HepG2 (cell line): ENCODE results near the gene RRBP1. TPM values are rescaled to one million over a fixed set of nuclear protein-coding genes. Genes with fewer than 3 reads are reported as not detected.

ENCODE experiments used
- ATAC-seq: fragments of 200-7000 bp; cut with Tn5 transposase; 3 replicates; pipeline ENCODE4 v1.9.1; 2020; ENCODE audit warnings: mild to moderate bottlenecking, moderate library complexity
- BruUV-seq: library from RNA; stranded (reverse); fragments of 400-500 nt; replicated peaks from 2 replicates; lab custom pipeline; 2021; lab: Mats Ljungman, UMichigan
- CTCF ChIA-PET: fragments of 300-600 bp; formaldehyde crosslinking; extraction: SDS; loops from one replicate; lab custom pipeline; 2021; ENCODE audit warnings: low total read pairs, inconsistent platforms, low intra/inter-chr PET ratio; lab: Yijun Ruan, JAX
- POLR2A ChIA-PET: fragments of 350-600 bp; sonication (Branson Sonifier 250); formaldehyde crosslinking; loops from one replicate; lab custom pipeline; 2020; ENCODE audit warnings: antibody characterized with exemption, inconsistent platforms; lab: Yijun Ruan, JAX
- DNase-seq: peaks from one replicate; pipeline ENCODE4 v3.0.0-alpha.2; 2015; ENCODE audit warnings: low spot score
- FAIRE-seq: peaks from 3 replicates; lab custom pipeline; 2011; peaks lifted over from hg19 to GRCh38; lab: Jason Lieb, UNC
- H2AFZ ChIP-seq: one replicate; pipeline ENCODE4 v1.6.1; 2011; ENCODE audit warnings: low read length, inconsistent platforms
- H3K27ac ChIP-seq: fragments of 300-600 bp; 3 replicates; pipeline ENCODE4 v1.8.0; 2011; ENCODE audit warnings: mixed run types, mild to moderate bottlenecking, mixed read lengths, low read length, inconsistent platforms; ENCODE audit not compliant: insufficient read depth; ENCODE audit errors: extremely low read length
- H3K27me3 ChIP-seq, 2 experiments: fragments of 200-600 bp in 1 of 2; 2 replicates in 1 of 2; 3 replicates in 1 of 2; pipeline versions ENCODE4 v1.6.0 to v1.8.0; 2011; ENCODE audit warnings: low read length in 2 of 2, mild to moderate bottlenecking in 2 of 2, moderate library complexity in 2 of 2, inconsistent platforms in 1 of 2; ENCODE audit not compliant: insufficient read depth in 2 of 2, control insufficient read depth in 1 of 2
- H3K36me3 ChIP-seq, 2 experiments: fragments of 200-600 bp in 1 of 2; replicated peaks in 1 of 2; 2 replicates in 1 of 2; 3 replicates in 1 of 2; pipeline versions ENCODE4 v1.5.1 to v1.8.0; 2011; ENCODE audit warnings: low read length in 2 of 2, inconsistent platforms in 1 of 2; ENCODE audit not compliant: insufficient read depth in 2 of 2, control insufficient read depth in 1 of 2
- H3K4me1 ChIP-seq: 2 replicates; pipeline ENCODE4 v1.5.1; 2012; ENCODE audit warnings: low read length, inconsistent platforms; ENCODE audit not compliant: insufficient read depth
- H3K4me2 ChIP-seq: 2 replicates; pipeline ENCODE4 v1.6.0; 2011; ENCODE audit warnings: low read depth, low read length, inconsistent platforms
- H3K4me3 ChIP-seq, 3 experiments: fragments of 200-600 bp in 1 of 3; sonication (generic), shearing (Covaris generic) in 1 of 3; replicated peaks in 1 of 3; 2 replicates each; pipeline ENCODE4 v1.5.1; 2011 to 2016; ENCODE audit warnings: low read length in 3 of 3, inconsistent platforms in 2 of 3, low read depth in 2 of 3, mild to moderate bottlenecking in 2 of 3, control low read depth in 1 of 3, mixed read lengths in 1 of 3; ENCODE audit not compliant: insufficient read depth in 1 of 3
- H3K79me2 ChIP-seq: one replicate; pipeline ENCODE4 v1.6.1; 2011; ENCODE audit warnings: low read length, inconsistent platforms; ENCODE audit not compliant: insufficient read depth
- H3K9ac ChIP-seq: 2 replicates; pipeline ENCODE4 v1.6.0; 2011; ENCODE audit warnings: mild to moderate bottlenecking, low read depth, low read length, inconsistent platforms; ENCODE audit not compliant: insufficient read depth
- H3K9me3 ChIP-seq: 2 replicates; pipeline ENCODE4 v1.5.1; 2012; ENCODE audit warnings: mild to moderate bottlenecking, low read length
- H4K20me1 ChIP-seq: 2 replicates; pipeline ENCODE4 v1.6.0; 2011; ENCODE audit warnings: inconsistent platforms, mild to moderate bottlenecking, low read length, moderate library complexity; ENCODE audit not compliant: insufficient read depth
- FOSL2 ChIP-seq: sonication (generic); formaldehyde crosslinking; IDR thresholded peaks from 2 replicates; pipeline ENCODE4 v1.4.0; 2020; ENCODE audit warnings: missing genetic modification reagents
- KLF15 ChIP-seq: sonication (generic); formaldehyde crosslinking; IDR thresholded peaks from 2 replicates; pipeline ENCODE4 v1.8.1; 2023; ENCODE audit warnings: borderline replicate concordance, mild to moderate bottlenecking, inconsistent platforms, missing genetic modification reagents, mixed read lengths
- MAFF ChIP-seq: IDR thresholded peaks from 2 replicates; pipeline ENCODE4 v1.6.1; 2011; ENCODE audit warnings: low read depth, low read length, improper control_type of control experiment
- PRMT3 ChIP-seq: sonication (generic); formaldehyde crosslinking; IDR thresholded peaks from 2 replicates; pipeline ENCODE4 v1.8.1; 2022; ENCODE audit warnings: low read depth, mild to moderate bottlenecking, moderate library complexity, missing genetic modification reagents, borderline replicate concordance
- RCOR2 ChIP-seq: IDR thresholded peaks from 2 replicates; pipeline ENCODE4 v1.6.1; 2016; ENCODE audit warnings: missing biosample characterization, missing genetic modification reagents
- RFXAP ChIP-seq: sonication (generic); formaldehyde crosslinking; IDR thresholded peaks from 2 replicates; pipeline ENCODE4 v1.4.0; 2020; ENCODE audit warnings: missing genetic modification reagents, borderline replicate concordance
- SMARCE1 ChIP-seq: fragments of 450-650 bp; IDR thresholded peaks from 2 replicates; pipeline ENCODE4 v1.6.1; 2017; ENCODE audit warnings: borderline replicate concordance
- SRY ChIP-seq: sonication (generic); formaldehyde crosslinking; IDR thresholded peaks from 2 replicates; pipeline ENCODE4 v1.8.0; 2022; ENCODE audit warnings: mild to moderate bottlenecking, missing genetic modification reagents
- YY1 ChIP-seq: IDR thresholded peaks from 2 replicates; pipeline ENCODE4 v1.6.1; 2011; ENCODE audit warnings: low read length, low read depth, moderate library complexity, mild to moderate bottlenecking; ENCODE audit not compliant: insufficient read depth, insufficient replicate concordance
- ZBTB2 ChIP-seq: sonication (generic); formaldehyde crosslinking; IDR thresholded peaks from 2 replicates; pipeline ENCODE4 v1.8.0; 2022; ENCODE audit warnings: low read depth, missing genetic modification reagents
- ZFX ChIP-seq: sonication (generic); formaldehyde crosslinking; IDR thresholded peaks from 2 replicates; pipeline ENCODE4 v1.4.0; 2020; ENCODE audit warnings: mild to moderate bottlenecking, low read depth, missing genetic modification reagents, moderate library complexity
- ZNF446 ChIP-seq: sonication (generic); formaldehyde crosslinking; IDR thresholded peaks from 2 replicates; pipeline ENCODE4 v1.5.0; 2020; ENCODE audit warnings: mild to moderate bottlenecking, missing genetic modification reagents
- ZNF569 ChIP-seq: sonication (generic); formaldehyde crosslinking; IDR thresholded peaks from 2 replicates; pipeline ENCODE4 v1.5.0; 2020; ENCODE audit warnings: mild to moderate bottlenecking, missing genetic modification reagents, moderate library complexity, borderline replicate concordance
- ZNF878 ChIP-seq: sonication (generic); formaldehyde crosslinking; IDR thresholded peaks from 2 replicates; pipeline ENCODE4 v1.8.1; 2023; ENCODE audit warnings: mild to moderate bottlenecking, missing genetic modification reagents, moderate library complexity
- WGBS: methylation state at CpG from one replicate; pipeline ENCODE4 v1.1.6; 2017; ENCODE audit warnings: low lambda C conversion rate; 5-methylcytosine and 5-hydroxymethylcytosine counted together
- in situ Hi-C: cut with HindIII; loops from 2 replicates; pipeline ENCODE4 v1.10.0; 2017; ENCODE audit warnings: low pct_unique_long_range_greater_than_20kb; ENCODE audit not compliant: extremely low pct_ligation_motif_present
- intact Hi-C: fragments of 100-400 bp; cut with micrococcal nuclease; formaldehyde crosslinking; loops from one replicate; pipeline ENCODE4 v1.10.0; 2022; ENCODE audit not compliant: unreplicated experiment
- polyA plus RNA-seq, 8 experiments: library from polyadenylated mRNA; depleted of rRNA in 3 of 8; stranded (reverse) in 7 of 8; unstranded in 1 of 8; fragments of >200 nt; fragmentation: Illumina TruSeq in 4 of 8; extraction: Trizol in 4 of 8; gene quantifications; 2 replicates each; pipeline versions ENCODE4 v1.2.1 to v1.2.3, GENCODE V29; 2011 to 2016; ENCODE audit warnings: low read depth in 4 of 8, missing spikeins in 1 of 8, mixed read lengths in 1 of 8; ENCODE audit not compliant: insufficient read depth in 1 of 8
- total RNA-seq, 5 experiments: library from RNA; depleted of rRNA; stranded (reverse); fragments of >200 nt; fragmentation: Illumina TruSeq; extraction: Trizol; gene quantifications; 2 replicates each; pipeline ENCODE4 v1.2.3, GENCODE V29; 2016; ENCODE audit warnings: low read depth in 1 of 5
- TF ChIP-seq, protein P1 (sequence below): sonication (generic); formaldehyde crosslinking; IDR thresholded peaks from 2 replicates; pipeline ENCODE4 v1.5.0; 2020; ENCODE audit warnings: missing genetic modification reagents

The RRBP1 gene
- total and polyA plus RNA-seq, 2 of the 13 experiments (the other 11 are each of a cell fraction or from before 2014, with no cell fraction given) = 150 to 222 TPM

GRCh38 chr20:17684077-17684888, 2.2 kb upstream of the RRBP1 start (continued):
- TF ChIP-seq ZNF878 = peak; percentile 100
- TF ChIP-seq, all 625 proteins: peak for 379

DNA sequence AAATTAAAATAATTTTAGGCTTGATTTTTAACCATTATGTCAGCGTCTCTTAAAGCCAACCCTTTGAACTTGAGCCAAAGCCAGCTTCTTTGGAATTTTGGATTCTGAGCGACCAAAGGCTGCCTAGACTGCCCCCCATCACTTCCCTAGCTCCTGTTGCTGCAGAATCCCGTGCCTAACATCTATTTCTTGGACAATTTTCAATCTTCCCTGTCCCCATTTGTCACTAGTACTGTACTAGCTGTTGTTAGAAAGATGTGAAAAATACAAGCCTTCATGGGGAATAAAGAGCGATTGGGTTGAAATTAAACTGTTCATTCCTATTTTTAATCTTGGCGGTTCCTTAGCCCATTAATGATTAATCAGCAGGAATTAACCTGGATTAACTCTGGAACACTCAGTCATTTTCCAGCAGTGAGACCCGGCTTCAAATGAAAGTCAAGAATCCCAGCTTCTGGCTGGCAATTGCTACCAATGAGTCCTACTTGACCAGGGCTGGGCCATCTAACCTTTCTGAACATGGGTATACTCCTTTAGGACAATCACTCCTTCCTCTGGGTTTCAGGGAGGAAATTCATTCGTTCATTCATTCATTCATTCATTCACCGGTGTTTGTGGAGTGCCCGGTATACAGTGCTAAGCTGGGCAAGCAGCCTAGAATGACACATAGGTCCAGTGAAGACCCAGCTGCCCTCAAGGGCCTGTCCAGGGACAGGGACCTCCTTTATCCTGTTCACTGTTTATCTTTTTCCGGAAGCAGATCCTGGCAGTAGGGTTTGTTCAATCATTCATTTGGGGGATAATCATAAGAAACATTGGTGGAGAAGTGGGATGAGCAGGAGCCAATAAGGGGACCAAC, 1.4 kb upstream of the RRBP1 start:
- POLR2A ChIA-PET = interaction anchor here (0.5 to 10.8 kb wide), 50 partner anchors 12 to 604 kb away, joined by 3 to 347 read pairs (median 8); partner anchors contain the start of genes DSTN, KAT14, PET117 and SNX5
- CTCF ChIA-PET = interaction anchor here (1.3 to 2.4 kb wide), 2 partner anchors 38 to 215 kb away, joined by 3 to 10 read pairs; no protein-coding TSS in a partner anchor
- H3K79me2 ChIP-seq = peaks cover 25% of the 10 kb centered on the region
- peaks cover 10% of the 10 kb centered on the region; the same call in 1 of the 2 replicates for H3K9me3 ChIP-seq
- peak; percentile 65 for DNase-seq
- H3K4me1 ChIP-seq = peaks cover 48% of the 10 kb centered on the region
- 9% methylated on average over 10 of the region's 10 CpGs for WGBS
- in situ Hi-C loops (loop anchor here (5.0 kb wide), 1 partner anchor 199 kb away; no protein-coding TSS in a partner anchor), intact Hi-C loops (loop anchor here (1.0 to 5.0 kb wide), 4 partner anchors 27 to 214 kb away; no protein-coding TSS in a partner anchor)
- peak overlapping the region; percentile 72 for H3K27ac ChIP-seq
- peaks cover 25% of the 10 kb centered on the region for H4K20me1 ChIP-seq
- H3K4me3 ChIP-seq = peak overlapping the region; percentile 51 to 71 (median 63)
- BruUV-seq = no TSS peak
- FAIRE-seq = no peak
- no peak overlapping the region for H2AFZ ChIP-seq
- peaks cover 0 to 26% of the 10 kb centered on the region in 2 experiments; a peak in 4 of 5 replicates for H3K27me3 ChIP-seq
- ATAC-seq = peak; percentile 2
- H3K9ac ChIP-seq = peak overlapping the region; percentile 62
- H3K4me2 ChIP-seq = peak overlapping the region; percentile 99
- H3K36me3 ChIP-seq = peaks cover 7 to 20% of the 10 kb centered on the region in 2 experiments
- no peak for TF ChIP-seq RCOR2 (CRISPR knock-in tag)
- TF ChIP-seq, protein P1, sequence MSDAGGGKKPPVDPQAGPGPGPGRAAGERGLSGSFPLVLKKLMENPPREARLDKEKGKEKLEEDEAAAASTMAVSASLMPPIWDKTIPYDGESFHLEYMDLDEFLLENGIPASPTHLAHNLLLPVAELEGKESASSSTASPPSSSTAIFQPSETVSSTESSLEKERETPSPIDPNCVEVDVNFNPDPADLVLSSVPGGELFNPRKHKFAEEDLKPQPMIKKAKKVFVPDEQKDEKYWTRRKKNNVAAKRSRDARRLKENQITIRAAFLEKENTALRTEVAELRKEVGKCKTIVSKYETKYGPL (CRISPR knock-in tag) = no peak
- no peak for TF ChIP-seq ZBTB2 (CRISPR knock-in tag)
- TF ChIP-seq YY1 = no peak
- no peak for TF ChIP-seq SMARCE1
- TF ChIP-seq MAFF = peak; percentile 72
- TF ChIP-seq KLF15 (CRISPR knock-in tag) = no peak
- peak; percentile 66; the same call in 1 of the 2 replicates for TF ChIP-seq ZNF446 (CRISPR knock-in tag)
- TF ChIP-seq ZFX (CRISPR knock-in tag) = peak; percentile 56; the same call in 1 of the 2 replicates
- TF ChIP-seq FOSL2 = peak; percentile 50; the same call in 1 of the 2 replicates
- no peak for TF ChIP-seq PRMT3 (CRISPR knock-in tag)
- TF ChIP-seq SRY (CRISPR knock-in tag) = no peak
- TF ChIP-seq ZNF569 (CRISPR knock-in tag) = peak; percentile 24; the same call in 1 of the 2 replicates
- TF ChIP-seq RFXAP (CRISPR knock-in tag) = no peak
